DND-41 (cell line): ENCODE data around the gene FKRP.

ENCODE experiments used
- EZH2 ChIP-seq: IDR thresholded peaks from 3 replicates; pipeline ENCODE4 v1.6.1; 2012; ENCODE audit warnings: borderline replicate concordance, low read depth, mild to moderate bottlenecking, moderate library complexity, low read length, inconsistent platforms; ENCODE audit not compliant: severe bottlenecking
- TF ChIP-seq, protein P1 (sequence below): IDR thresholded peaks from 2 replicates; pipeline ENCODE4 v1.5.1; 2012; ENCODE audit warnings: borderline replicate concordance, low read length, moderate library complexity, mild to moderate bottlenecking; ENCODE audit not compliant: poor library complexity, severe bottlenecking; ENCODE audit errors: extremely low read depth

GRCh38 chr19:46745521-46746280 is at the start of gene FKRP:
- TF ChIP-seq, protein P1, sequence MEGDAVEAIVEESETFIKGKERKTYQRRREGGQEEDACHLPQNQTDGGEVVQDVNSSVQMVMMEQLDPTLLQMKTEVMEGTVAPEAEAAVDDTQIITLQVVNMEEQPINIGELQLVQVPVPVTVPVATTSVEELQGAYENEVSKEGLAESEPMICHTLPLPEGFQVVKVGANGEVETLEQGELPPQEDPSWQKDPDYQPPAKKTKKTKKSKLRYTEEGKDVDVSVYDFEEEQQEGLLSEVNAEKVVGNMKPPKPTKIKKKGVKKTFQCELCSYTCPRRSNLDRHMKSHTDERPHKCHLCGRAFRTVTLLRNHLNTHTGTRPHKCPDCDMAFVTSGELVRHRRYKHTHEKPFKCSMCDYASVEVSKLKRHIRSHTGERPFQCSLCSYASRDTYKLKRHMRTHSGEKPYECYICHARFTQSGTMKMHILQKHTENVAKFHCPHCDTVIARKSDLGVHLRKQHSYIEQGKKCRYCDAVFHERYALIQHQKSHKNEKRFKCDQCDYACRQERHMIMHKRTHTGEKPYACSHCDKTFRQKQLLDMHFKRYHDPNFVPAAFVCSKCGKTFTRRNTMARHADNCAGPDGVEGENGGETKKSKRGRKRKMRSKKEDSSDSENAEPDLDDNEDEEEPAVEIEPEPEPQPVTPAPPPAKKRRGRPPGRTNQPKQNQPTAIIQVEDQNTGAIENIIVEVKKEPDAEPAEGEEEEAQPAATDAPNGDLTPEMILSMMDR: no peak
- TF ChIP-seq EZH2: no peak
